Liver (tissue), 3 donors: ENCODE measurements around the gene COL15A1.
A peak's percentile ranks its signal among the peaks of the same experiment; 100 is the strongest.

Source experiments
- ATF3 ChIP-seq: IDR thresholded peaks from 2 replicates; pipeline ENCODE4 v1.6.1; 2016; ENCODE audit warnings: antibody characterized with exemption
- EGR1 ChIP-seq, 2 donors: IDR thresholded peaks; 2 replicates each; pipeline ENCODE4 v1.6.1; 2016 to 2018; ENCODE audit warnings: antibody characterized with exemption in 2 of 2, low read depth in 2 of 2
- FOXA1 ChIP-seq: IDR thresholded peaks from 2 replicates; pipeline ENCODE4 v1.6.1; 2016; ENCODE audit warnings: antibody characterized with exemption
- GABPA ChIP-seq, 2 donors: IDR thresholded peaks in 1 of 2; conservative IDR thresholded peaks in 1 of 2; 2 replicates each; pipeline ENCODE4 v1.6.1; 2016; ENCODE audit warnings: antibody characterized with exemption in 2 of 2, mild to moderate bottlenecking in 1 of 2, moderate library complexity in 1 of 2
- HNF4A ChIP-seq, 2 donors: conservative IDR thresholded peaks; 2 replicates each; pipeline ENCODE4 v1.6.1; 2016; ENCODE audit warnings: antibody characterized with exemption in 2 of 2, mild to moderate bottlenecking in 2 of 2
- HNF4G ChIP-seq: IDR thresholded peaks from 2 replicates; pipeline ENCODE4 v1.6.1; 2016; ENCODE audit warnings: antibody characterized with exemption
- JUND ChIP-seq, 2 donors: IDR thresholded peaks; 2 replicates each; pipeline ENCODE4 v1.6.1; 2016; ENCODE audit warnings: antibody characterized with exemption in 2 of 2
- MAX ChIP-seq: IDR thresholded peaks from 2 replicates; pipeline ENCODE4 v1.6.1; 2016; ENCODE audit warnings: antibody characterized with exemption
- RAD21 ChIP-seq, 2 donors: IDR thresholded peaks; 2 replicates each; pipeline ENCODE4 v1.6.1; 2016; ENCODE audit warnings: antibody characterized with exemption in 2 of 2, mild to moderate bottlenecking in 2 of 2
- RXRA ChIP-seq, 2 donors: IDR thresholded peaks; 2 replicates each; pipeline ENCODE4 v1.6.1; 2017 to 2018; ENCODE audit warnings: antibody characterized with exemption in 2 of 2, mild to moderate bottlenecking in 1 of 2
- TAF1 ChIP-seq: conservative IDR thresholded peaks from 2 replicates; pipeline ENCODE4 v1.6.1; 2016; ENCODE audit warnings: antibody characterized with exemption, mild to moderate bottlenecking
- TF ChIP-seq, protein P1 (sequence below): fragments of 150-350 bp; IDR thresholded peaks from 2 replicates; pipeline ENCODE4 v1.5.1; 2017; ENCODE audit warnings: improper control_type of control experiment, low read depth, low read length; ENCODE audit not compliant: missing input control
- TF ChIP-seq, protein P2 (sequence below): IDR thresholded peaks from 2 replicates; pipeline ENCODE4 v1.6.1; 2016; ENCODE audit warnings: antibody characterized with exemption, mild to moderate bottlenecking
- donor health status: healthy.
- donor health status: healthy.

DNA sequence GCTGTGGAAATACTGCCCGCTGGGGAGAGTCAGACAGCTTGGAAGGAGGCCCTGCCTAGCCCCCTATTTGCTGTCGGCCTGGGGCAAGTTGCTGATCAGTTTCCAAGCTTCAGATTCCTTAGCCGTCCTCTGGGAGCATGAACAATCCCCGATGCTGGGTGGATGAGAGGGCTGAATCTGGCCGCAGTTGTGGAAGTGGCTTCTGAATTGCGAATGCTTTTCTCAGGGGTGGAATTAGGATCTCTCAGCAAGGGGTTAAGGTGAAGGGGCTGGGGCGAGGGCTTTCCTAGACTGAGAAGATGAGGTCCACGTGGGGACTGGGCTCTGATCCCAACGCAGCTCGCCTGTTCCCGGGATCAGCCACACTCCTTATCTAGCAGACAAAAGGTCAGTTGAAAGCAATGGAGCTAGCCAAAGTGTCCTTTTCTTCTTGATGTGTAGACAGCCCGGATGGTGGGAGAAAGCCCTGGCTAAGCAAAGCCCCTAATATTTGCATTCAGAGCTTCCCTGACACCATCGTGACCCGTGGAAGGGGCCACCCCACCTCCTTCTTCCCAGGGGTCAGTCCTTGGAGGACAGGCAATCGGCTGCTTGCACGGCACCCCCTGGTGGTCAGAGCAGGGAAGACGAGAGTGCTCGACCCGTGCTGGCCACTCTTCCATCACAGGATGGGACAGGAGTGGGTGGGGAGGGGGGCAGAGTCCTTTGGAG, 54.9 kb downstream of the COL15A1 start:
- TF ChIP-seq, protein P1, sequence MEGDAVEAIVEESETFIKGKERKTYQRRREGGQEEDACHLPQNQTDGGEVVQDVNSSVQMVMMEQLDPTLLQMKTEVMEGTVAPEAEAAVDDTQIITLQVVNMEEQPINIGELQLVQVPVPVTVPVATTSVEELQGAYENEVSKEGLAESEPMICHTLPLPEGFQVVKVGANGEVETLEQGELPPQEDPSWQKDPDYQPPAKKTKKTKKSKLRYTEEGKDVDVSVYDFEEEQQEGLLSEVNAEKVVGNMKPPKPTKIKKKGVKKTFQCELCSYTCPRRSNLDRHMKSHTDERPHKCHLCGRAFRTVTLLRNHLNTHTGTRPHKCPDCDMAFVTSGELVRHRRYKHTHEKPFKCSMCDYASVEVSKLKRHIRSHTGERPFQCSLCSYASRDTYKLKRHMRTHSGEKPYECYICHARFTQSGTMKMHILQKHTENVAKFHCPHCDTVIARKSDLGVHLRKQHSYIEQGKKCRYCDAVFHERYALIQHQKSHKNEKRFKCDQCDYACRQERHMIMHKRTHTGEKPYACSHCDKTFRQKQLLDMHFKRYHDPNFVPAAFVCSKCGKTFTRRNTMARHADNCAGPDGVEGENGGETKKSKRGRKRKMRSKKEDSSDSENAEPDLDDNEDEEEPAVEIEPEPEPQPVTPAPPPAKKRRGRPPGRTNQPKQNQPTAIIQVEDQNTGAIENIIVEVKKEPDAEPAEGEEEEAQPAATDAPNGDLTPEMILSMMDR = peak; percentile 75
- TF ChIP-seq MAX (no peak), TAF1 (no peak), FOXA1 (no peak), RAD21 (IDR thresholded peaks at IDR 0.05) (peak; percentile 74 to 87), RXRA (IDR thresholded peaks at IDR 0.05) (peak in 1 of 2 donors; percentile 35), EGR1 (IDR thresholded peaks at IDR 0.05; ENCODE audit: low read depth in 2 of 2) (no peak), GABPA (IDR thresholded peaks at IDR 0.05 in 1 of 2, conservative IDR thresholded peaks at IDR 0.05 in 1 of 2) (no peak), ATF3 (no peak), JUND (IDR thresholded peaks at IDR 0.05) (no peak), HNF4G (no peak), HNF4A (conservative IDR thresholded peaks at IDR 0.05) (peak; percentile 45 to 57)
- TF ChIP-seq, protein P2, sequence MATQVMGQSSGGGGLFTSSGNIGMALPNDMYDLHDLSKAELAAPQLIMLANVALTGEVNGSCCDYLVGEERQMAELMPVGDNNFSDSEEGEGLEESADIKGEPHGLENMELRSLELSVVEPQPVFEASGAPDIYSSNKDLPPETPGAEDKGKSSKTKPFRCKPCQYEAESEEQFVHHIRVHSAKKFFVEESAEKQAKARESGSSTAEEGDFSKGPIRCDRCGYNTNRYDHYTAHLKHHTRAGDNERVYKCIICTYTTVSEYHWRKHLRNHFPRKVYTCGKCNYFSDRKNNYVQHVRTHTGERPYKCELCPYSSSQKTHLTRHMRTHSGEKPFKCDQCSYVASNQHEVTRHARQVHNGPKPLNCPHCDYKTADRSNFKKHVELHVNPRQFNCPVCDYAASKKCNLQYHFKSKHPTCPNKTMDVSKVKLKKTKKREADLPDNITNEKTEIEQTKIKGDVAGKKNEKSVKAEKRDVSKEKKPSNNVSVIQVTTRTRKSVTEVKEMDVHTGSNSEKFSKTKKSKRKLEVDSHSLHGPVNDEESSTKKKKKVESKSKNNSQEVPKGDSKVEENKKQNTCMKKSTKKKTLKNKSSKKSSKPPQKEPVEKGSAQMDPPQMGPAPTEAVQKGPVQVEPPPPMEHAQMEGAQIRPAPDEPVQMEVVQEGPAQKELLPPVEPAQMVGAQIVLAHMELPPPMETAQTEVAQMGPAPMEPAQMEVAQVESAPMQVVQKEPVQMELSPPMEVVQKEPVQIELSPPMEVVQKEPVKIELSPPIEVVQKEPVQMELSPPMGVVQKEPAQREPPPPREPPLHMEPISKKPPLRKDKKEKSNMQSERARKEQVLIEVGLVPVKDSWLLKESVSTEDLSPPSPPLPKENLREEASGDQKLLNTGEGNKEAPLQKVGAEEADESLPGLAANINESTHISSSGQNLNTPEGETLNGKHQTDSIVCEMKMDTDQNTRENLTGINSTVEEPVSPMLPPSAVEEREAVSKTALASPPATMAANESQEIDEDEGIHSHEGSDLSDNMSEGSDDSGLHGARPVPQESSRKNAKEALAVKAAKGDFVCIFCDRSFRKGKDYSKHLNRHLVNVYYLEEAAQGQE = no peak
